ENCODE data around the gene PPM1F.

The PPM1F gene, protein sequence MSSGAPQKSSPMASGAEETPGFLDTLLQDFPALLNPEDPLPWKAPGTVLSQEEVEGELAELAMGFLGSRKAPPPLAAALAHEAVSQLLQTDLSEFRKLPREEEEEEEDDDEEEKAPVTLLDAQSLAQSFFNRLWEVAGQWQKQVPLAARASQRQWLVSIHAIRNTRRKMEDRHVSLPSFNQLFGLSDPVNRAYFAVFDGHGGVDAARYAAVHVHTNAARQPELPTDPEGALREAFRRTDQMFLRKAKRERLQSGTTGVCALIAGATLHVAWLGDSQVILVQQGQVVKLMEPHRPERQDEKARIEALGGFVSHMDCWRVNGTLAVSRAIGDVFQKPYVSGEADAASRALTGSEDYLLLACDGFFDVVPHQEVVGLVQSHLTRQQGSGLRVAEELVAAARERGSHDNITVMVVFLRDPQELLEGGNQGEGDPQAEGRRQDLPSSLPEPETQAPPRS

DNA sequence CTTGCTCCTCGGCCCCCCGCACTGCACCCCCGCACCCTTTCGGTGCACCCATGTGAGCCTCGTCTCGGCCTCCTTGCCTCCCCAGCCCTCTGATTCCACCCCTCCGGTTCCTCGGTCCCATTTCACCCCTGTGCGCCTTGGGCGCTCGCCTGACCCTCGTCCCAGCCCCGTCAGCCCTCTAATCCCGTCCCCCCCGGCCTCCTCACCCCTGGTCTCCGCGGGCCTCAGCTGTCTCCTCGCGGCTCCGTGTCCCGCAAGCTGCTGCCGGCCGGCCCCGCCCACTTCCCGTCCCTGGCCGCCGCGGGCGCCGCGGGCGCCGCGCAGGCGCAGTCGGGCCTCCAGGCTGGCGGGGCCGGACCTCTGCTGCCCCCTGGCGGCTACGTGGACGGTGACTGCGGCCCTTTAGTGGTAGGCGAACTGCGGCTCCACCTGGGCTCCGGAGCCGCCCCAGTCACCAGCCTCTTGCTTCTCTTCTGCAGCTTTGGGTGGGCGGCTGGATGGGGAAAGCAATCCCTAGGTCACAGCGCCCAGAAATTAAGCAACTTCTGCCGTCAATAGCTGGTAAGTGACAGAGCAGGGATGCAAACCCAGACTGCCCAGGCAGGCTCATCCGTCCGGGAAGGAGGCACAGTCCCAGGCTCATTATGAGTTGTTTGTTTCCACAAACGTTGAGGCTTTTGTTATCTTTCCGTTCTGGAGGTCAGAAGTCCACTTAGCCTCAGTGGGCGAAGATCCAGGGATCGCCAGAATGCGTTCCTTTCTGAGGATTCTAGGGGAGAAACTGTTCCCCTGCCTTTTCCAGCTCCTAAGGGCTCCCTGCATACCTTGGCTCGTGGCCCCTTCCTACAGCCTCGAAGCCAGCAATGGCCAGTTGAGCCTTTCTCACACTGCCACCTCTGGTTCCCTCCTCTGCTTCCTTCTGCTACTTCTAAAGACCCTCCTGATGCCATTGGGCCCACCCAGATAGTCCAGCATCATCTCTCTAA is at the start of gene PPM1F:
PPM1F (minus strand) TSS at position 263 of the 986 bp plus-strand sequence. CDS start 6,800 bp downstream, outside the sequence.
- DNase-seq: peak; percentile 89 to 91

DNA sequence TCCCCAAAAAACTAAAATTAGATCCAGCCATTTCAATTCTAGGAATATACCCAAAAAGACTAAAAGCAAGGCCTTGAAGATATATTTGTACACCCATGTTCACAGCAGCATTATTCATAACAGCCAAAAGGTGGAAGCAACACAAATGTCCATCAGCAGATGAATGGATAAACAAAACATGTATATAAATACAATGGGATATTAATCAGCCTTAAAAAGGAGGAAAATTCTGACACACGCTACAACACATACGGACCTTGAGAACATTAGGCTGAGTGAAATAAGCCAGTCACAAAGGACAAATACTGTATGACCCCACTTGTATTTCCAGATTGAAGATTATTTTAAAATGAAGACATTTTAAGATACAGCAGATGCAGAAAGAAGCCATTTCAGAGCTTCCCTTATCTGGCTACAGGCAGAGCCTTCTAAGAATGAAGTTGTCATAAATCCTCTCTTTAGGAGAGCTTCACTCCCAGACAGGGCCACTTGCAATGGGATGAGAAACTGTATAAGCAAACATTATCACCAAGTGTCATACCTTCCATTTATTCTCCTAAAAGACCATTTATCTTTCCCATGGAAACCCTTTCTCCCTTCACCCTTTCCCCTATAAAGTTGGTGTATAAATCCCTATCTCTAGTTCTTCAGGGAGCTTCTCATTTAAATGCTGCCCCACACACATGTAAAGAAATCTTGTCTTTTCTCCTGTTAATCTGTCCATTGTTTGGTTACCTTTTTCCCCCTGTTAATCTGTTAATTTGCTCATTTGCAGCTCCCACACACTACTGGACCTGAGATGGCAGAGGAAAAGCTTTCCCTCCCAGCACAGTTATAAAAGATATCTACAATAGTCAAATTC is 49.2 kb upstream of the PPM1F start:
- no peak for DNase-seq

DNA sequence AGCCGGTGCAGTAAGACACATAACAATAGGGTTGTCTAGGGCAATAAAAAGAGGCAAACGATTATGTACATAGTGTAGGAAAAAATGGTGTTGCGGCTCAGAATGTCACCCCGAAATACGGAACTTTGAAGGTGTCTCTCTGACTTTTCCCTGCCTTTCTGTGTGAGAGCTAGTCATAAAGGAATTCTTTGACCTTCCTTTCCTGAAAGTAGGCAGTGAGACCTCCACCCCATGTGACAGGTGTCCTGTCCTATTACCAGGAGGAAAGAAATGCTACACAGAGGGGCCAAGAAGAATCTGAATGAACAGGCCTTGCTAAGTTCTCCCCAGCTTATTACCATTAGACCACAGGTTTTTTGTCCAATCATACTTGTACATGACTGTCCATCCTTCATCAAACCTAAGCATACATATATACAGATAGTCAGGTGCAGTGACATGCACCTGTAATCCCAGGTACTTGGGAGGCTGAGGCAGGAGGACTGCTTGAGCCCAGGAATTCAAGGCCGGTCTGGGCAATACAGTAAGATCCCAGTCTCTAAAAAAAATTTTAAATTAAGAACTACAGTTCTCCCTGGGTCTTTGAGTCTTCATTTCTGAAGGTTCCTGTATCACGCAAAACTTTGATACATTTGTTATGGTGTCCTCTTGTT is 46.1 kb upstream of the PPM1F start:
- no peak for DNase-seq

DNA sequence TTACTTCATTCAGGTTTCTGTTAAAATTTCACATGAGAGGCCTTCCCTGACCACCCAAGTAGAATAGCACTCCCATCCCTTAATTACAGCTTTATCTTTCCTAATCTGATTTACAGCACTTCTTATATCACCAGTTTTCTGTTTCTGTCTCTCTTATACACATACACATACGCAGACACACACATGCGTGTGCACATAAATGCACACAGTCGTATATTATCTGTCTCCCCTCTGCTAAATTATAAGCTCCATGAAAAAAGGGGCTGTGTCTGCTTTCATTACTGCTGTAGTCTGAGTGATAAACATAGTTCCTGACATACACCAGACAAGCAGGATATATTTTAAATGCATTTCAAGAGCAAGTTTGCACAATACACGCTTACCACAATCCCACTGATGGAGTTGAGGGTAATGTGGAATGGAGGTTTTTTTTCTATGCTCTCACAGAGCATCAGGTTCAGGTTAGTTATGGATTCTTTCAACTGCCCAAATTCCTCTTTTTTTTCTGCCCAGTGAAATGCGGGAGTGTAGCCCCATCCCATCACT is 43.6 kb upstream of the PPM1F start:
- DNase-seq: no peak

DNA sequence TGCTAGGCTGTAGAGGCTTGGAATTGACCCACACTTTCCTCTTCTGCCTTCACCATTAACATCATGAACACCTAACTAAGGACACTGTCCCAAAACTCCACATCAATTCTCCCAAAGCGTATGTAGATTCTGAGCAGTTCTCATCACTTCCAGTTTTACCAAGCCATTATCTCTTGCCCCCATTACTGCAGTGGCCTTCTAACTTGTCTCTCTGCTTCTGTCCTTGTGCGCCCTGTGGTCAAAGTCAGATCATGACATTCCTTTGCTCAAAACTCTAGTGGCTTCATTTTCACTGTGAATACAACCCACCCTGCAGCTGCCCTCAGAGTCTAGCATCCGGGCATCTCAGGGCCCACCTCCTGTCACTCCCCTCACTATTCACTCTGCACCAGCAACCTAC is 43.0 kb upstream of the PPM1F start:
- no peak for DNase-seq

DNA sequence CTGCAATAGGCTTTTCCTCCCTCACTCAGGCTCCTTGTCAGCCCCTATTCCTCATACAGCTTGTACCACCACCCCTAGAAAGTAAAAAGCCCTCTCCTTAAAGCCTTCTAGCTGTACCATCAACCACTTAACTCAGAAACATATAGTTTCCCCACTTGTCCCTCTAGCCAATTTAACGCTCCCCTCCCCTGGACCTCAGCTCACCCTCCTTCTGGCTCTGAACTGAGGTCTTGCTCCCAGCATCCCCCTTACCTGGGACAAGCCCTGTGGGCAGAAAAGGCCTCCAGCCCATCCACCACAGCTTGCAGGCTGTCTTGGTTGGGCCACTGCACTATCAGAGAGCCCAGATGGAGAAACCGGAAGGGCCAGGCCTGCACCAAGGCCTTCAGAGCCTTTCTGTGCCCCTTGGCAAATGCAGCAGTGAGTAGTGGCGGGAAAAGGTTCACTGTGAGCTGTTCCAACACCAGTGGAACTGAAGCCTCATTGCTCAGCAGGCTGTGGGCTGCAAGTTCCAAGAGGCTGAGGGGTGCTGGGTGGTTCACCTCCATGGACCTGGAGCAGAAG is 42.3 kb upstream of the PPM1F start:
- DNase-seq: no peak

DNA sequence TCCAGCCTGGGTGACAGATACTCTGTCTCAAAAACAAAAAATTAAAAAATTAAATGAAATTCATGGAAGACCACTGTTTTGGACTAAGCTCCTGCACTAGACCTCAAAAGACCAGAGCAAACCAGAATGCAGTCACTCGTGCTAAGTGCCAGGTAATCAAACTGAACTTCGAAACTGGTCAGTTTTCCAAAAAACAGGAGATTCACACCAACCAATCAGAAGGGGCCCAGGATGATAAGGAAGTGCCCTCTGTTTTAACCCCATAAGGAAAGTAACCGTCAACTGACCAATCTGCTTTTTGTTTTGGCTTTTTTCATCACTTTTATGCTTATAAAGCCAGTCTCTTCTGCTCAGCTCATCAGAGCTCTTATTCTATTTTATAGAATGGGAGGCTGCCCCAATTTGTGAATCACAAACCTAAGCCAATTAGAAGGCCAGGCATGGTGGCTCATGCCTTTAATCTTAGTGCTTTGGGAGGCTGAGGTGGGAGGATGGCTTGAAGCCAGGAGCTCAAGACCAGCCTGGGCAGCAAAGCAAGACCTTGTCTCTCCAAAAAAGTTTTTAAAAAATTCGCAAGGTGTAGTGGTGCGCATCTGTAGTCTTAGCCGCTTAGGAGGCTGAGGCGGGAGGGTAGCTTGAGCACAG is 40.1 kb upstream of the PPM1F start:
- DNase-seq: no peak

DNA sequence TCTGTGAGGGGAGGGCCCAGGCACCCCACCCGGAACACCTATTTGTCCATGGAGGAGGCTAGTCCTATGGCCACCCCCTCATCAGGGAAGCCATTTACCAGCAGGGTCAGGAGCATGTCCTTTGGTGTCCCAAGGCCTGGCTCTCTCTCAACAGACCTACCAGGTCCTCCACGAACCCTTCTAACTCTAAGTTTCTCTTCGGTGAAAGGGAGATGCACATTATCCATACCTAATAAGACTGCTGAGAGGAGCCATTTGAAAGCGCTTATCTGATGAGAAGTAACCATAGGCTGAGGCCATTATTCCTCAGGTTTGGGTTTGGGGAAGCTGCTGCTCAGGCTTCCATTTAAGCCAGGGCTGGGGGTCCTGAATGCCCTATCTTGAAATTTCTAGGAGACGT is 39.1 kb upstream of the PPM1F start:
- DNase-seq: no peak

DNA sequence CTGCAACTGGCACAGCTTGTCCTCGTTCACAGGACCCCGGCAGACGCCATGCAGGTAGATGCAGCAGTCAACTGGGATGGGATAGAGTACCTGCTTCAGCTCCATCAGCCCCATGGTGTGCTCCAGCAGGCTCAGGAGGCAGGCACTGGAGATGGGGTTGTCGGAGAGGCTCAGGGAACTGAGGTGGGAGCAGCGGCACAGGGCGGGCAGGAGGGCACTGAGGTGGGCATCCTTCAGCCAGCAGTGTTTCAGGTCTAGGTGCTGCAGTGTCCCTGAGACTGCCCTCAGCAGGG is 38.6 kb upstream of the PPM1F start:
- no peak for DNase-seq

DNA sequence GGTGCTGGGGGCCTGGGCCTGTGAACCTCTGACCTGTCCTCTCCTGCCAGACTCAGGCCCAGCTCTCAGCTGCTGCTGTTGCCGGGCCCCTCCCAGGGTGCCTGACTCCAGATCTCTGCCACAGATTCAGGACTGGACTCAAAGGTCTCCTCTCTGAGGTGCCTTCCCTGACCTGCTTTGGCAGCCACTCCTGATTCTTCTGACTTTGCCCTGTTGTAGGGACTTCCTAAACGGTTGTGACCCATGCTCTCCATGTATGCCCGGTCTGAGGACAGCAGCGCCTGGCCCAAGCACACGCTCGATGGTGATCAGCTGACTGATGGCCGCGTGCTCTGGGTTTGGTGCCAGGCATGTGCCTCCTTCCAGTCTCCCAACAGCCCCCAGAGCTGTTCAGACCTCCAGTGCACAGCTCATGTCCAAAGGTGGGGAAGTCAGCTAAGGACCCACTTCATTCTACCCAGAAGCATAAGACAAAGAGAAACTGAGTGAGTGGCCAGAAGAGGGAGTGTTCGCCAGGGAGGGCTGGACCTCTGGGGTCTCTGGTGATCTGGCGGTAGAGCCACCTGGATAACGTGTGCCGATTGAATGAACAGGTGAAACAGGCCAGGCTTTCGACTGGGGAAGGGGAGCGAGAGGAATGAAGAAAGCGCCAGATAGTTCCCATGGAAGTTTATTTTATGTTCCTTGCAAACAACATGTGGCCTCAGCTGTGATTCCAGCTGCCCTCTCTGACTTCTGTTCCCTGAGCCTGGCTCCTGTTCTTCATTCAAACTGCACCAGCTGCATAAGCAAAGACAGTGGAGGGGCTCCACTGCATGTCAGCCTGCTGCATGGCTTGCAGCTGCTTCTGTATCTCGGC is 38.0 kb upstream of the PPM1F start:
- DNase-seq: no peak

DNA sequence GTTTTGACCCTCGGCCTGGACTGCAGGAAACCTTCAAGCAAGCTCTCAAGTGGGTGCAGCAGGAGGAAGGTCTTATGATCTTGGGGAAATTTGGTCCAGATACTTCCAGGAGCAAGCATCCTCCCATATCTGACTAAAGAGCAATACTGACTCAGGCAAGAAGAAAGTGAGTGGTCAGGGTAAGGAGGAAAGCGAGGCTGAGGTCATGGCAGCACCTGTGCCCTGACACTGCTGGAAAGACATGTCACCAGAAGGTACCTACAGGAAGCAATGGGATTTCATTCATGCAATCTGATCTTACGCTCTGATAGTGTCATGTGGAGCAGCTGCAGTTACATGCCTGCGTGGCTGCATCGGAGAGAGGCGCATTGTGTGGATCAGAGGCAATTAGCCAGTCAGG is 36.4 kb upstream of the PPM1F start:
- no peak for DNase-seq

DNA sequence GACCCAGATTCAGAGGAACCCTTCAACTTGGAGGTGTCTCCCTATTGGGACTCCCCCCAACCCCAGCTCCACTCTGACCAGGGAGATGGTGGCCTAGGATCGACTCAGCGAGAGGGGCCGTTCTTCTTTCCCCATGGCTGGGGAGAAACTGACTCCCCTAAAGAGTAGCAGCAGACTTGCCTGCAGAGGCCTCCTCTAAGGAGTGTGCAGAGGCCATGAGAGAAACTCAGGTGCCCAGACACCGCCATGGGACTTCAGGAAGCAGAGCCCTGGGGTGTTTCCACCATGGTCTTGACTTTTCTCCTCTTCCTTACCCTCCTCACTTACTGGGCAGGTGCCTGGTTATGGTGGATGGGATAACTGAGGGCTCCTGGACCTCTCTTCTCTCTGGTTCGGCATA is 32.6 kb upstream of the PPM1F start:
- DNase-seq: no peak

DNA sequence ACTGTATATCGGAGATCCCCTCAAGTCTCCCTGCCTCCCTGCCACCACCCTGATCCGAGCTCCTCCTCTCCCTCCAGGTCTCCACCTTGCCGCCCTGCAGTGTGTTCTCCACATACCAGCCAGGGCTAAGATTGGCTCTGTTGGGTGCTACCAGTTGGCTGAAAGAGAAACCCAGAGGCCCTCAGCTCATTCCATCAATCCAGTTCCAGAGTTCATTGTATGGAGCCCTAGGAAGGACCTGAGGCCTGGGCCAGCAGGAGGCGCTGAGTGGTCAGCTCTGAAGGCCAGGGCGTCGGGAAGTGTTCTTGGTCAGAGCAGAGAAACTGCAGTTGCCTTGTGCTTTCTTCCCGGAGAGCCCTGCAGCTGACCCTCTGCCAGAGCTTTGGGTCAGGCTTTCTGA is 32.1 kb upstream of the PPM1F start:
- DNase-seq: no peak

DNA sequence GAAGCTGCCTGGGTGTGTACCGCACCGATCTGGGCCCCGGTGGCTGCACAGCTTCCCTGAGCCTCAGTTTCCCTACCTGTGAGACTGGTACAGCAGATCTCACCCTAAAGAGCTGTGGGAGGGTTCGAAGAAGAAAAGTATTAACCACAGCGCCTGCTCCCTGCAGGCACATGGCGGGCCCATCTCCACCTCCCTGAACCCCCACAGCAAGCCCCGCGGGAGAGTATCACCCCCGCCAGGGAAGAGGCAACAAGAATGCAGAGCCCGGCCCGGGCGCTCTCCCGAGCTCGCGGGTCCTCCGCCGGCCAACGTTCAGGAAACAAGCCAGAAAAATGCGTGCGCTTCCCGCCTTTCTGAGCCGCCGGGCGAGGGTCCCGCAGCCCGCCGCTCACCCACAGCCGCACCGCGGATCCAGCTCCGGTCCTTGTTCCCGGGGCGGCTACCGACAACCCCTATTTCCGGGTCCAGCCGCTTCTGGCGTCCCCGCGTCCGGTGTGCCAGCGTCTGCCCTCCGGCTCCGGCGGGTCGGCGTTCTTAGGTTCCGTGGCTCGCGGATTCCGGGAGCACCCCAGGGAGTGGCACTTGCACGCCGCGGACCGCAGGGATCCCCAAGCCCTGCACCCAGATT is 29.8 kb upstream of the PPM1F start, which contains the start of gene TOP3B:
TOP3B (minus strand) TSS at position 450 of the 628 bp plus-strand sequence. CDS start 7,078 bp downstream, outside the sequence.
- DNase-seq: peak; percentile 73 to 81

DNA sequence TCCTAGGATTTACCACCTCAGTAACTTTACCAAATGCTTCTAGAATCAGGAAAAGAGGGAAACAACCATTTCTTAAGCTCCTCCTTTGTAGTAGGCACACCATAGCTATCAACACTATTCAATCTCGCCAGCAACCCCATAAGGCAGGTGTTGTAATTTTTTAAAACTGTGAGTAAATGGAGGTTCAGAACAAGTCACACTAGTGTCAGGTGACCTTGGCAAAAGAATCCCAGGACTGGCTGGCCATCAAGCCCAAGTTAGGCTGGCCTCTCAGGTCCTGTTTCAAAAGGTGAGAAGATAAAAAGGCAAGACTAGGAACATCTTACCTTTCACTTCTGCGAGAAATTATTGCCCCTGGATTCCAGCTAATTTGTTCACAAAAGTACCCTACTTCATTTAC is 29.2 kb upstream of the PPM1F start:
- no peak for DNase-seq

DNA sequence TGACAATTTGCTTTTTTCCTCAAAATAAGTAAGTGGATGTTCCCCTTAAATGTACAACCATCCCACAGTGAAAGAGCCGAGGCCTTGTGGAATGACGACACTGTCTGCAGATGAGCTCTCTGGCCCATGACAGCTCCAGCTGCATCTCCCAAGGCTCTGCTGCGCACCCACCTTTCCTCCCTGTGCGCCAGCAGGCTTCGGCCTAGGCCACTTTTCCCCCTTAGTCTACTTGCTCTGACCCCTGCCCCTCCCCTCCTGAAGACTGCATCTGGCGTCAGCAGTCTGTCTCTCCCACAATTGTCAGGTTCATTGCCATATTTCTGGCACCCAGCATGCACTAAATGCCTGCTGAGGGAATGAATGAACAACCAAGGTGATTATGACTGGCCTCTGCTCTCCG is 27.9 kb upstream of the PPM1F start:
- no peak for DNase-seq

DNA sequence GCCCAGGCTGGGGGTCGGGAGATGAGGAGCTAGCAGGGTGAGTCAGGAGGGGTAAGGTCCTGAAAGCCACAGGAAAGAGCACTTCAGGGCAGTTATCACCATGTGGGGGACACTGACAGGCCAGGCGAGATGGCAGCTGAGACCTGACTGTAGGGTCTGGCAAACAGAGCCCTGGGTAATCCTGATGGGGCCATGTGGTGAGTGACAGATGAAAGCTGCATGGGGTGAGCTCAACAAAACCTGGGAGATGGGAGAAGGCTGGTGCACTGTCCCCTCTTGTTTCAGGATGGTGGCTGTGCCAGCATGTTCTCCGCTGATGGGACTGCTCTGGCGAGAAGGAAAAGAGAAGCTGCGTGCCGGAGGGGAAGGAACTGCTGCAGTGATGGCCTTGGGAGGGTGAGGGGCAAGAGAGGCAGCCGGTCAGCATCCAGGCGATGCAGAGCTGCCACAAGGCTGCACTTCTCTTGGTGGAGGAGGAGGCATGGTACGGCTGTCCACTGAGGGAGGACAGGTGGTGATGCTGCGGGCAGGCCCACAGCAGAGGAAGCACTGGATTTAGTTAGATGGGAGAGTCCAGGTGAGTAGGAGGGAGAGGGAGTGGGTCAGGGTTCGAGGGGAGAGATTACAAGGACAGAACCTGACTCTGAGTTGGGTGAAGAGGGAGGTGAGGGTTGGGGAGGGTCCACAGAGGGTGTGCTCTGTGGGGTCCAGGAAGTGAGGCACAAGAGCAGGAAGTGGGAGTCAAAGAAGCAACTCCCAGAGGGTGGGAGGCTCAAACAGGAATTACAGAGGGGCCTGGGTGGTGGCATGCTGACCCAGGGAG is 26.1 kb upstream of the PPM1F start:
- no peak for DNase-seq

DNA sequence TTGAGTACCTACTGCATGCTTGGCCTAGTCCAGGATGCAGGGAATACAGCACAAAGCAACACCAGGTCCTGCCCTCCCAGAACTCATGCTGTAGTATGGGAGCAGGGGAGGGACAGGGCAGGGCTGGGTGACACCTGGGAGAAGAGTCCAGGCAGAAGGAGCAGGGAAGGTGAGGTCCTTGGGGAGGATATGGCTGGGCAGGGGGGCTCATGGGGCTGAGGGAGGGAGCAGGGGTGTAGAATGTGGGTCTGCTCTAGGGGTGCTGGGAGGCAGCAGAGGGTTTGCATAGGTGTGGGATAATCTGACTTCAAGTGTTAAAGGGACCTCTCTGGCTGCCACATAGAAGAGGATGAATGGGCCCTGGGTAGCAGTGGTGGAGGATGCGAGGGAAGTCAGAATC is 25.2 kb upstream of the PPM1F start:
- DNase-seq: no peak

Measured in CD4-positive, alpha-beta T cell treated with Interleukin-1 beta for 1 hour (primary cell).